Adipose tissue (tissue), 3 donors: ENCODE measurements around the gene CCDC182. TPM values are rescaled to one million over a fixed set of nuclear protein-coding genes. Genes with fewer than 3 reads are reported as not detected.

Source experiments
- H3K27ac ChIP-seq: one replicate; pipeline ENCODE4 v1.5.1; 2013; ENCODE audit warnings: low read depth, low read length
- WGBS, 3 donors: extraction: QIAGEN DNeasy Blood & Tissue Kit; methylation state at CpG; one replicate each; pipeline ENCODE4 v1.1.7; 2013; 5-methylcytosine and 5-hydroxymethylcytosine counted together
- polyA plus RNA-seq, 3 donors: library from polyadenylated mRNA; stranded (reverse); fragments of 200-250 nt; gene quantifications; one replicate each; pipeline ENCODE4 v1.2.3, GENCODE V29; 2013
- donor health status: healthy with polysubstance abuse.
- donor health status: Bipolar disorder and iron deficiency.
- donor health status: healthy.

Gene CCDC182
- polyA plus RNA-seq, 3 donors = not detected

- H3K27ac ChIP-seq = no peak overlapping the region
- 57 to 67% (median 65%) methylated on average over 8 of the region's 8 CpGs for WGBS, 3 donors
These were observed 16.8 kb upstream of the CCDC182 start for GRCh38 chr17:57761887-57762286.

GRCh38 chr17:57760046-57760445 lies 14.9 kb upstream of the CCDC182 start:
- H3K27ac ChIP-seq = no peak overlapping the region
- 77 to 89% (median 80%) methylated on average over 4 of the region's 4 CpGs for WGBS, 3 donors

DNA sequence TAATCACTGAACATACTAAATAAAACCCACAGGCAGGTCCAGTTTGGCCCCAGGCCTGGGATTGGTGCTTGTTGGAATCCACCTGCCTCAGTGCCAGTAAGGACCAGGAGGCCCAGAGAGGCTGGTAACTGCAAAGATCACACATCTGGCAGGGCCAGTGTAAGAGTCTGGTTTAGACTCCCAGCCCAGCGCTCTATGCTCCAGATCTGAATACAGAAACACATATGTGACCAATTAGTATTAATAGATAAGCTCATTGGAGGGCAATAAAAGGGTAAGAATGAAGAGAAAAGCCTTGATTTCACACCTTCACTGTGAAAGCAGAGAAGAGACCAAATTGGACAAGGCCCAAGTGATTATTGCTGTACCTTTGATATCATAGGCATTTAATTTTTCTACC lies 13.6 kb upstream of the CCDC182 start:
- H3K27ac ChIP-seq = no peak overlapping the region
- 83 to 96% (median 91%) methylated on average over 1 of the region's 1 CpG for WGBS, 3 donors

DNA sequence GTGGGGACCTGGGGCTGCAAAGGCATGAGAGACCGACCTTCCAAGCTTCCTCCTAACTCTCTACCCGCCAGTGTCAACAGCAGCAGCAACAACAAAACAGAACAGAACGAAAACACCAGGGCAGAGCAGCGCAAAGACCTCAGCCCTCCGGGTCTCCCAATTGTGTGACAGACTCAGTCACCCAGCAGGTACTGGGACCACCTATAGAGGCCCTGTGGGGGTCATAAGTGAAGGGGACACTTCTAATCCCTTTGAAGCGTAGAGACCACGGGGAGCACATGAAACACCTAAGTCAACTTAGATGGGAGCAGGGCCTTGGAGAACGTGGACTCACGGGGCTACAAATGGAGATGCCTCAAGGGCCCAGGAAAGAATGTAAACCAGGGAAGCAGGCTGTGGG lies 12.6 kb upstream of the CCDC182 start:
- no peak overlapping the region for H3K27ac ChIP-seq
- 80 to 95% (median 88%) methylated on average over 9 of the region's 9 CpGs for WGBS, 3 donors

DNA sequence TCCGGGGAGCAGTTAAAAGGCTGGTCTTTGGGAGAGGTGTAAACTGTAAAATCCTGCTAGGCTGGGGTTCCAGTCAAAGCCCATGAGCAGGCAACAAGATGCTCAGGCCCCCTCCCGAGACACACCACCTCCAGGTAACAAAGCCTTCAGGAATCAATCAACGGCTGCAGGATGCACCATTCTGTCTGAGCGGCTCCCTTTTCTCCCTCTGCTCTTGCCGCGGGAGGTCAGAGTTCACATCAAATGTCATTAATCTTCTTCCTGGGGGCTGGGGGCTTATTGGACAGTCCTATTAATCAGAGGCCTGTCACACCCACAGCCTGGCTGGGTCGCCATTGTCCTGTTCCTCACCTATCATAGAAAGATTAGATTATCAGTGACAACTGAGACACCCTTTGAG lies 11.9 kb upstream of the CCDC182 start:
- 63 to 73% (median 64%) methylated on average over 7 of the region's 7 CpGs for WGBS, 3 donors
- no peak overlapping the region for H3K27ac ChIP-seq

- 84 to 88% (median 85%) methylated on average over 6 of the region's 6 CpGs for WGBS, 3 donors
- H3K27ac ChIP-seq = no peak overlapping the region
These were observed 10.5 kb upstream of the CCDC182 start for GRCh38 chr17:57755480-57756070.

GRCh38 chr17:57752031-57752905 lies 7.2 kb upstream of the CCDC182 start:
- H3K27ac ChIP-seq = no peak overlapping the region
- 77 to 88% (median 78%) methylated on average over 8 of the region's 8 CpGs for WGBS, 3 donors

GRCh38 chr17:57751348-57751971 lies 6.4 kb upstream of the CCDC182 start:
- no peak overlapping the region for H3K27ac ChIP-seq
- 73 to 89% (median 75%) methylated on average over 8 of the region's 8 CpGs for WGBS, 3 donors

- no peak overlapping the region for H3K27ac ChIP-seq
- WGBS, 3 donors = 57 to 68% (median 67%) methylated on average over 8 of the region's 8 CpGs
These were observed 5.8 kb upstream of the CCDC182 start for GRCh38 chr17:57750895-57751294.

DNA sequence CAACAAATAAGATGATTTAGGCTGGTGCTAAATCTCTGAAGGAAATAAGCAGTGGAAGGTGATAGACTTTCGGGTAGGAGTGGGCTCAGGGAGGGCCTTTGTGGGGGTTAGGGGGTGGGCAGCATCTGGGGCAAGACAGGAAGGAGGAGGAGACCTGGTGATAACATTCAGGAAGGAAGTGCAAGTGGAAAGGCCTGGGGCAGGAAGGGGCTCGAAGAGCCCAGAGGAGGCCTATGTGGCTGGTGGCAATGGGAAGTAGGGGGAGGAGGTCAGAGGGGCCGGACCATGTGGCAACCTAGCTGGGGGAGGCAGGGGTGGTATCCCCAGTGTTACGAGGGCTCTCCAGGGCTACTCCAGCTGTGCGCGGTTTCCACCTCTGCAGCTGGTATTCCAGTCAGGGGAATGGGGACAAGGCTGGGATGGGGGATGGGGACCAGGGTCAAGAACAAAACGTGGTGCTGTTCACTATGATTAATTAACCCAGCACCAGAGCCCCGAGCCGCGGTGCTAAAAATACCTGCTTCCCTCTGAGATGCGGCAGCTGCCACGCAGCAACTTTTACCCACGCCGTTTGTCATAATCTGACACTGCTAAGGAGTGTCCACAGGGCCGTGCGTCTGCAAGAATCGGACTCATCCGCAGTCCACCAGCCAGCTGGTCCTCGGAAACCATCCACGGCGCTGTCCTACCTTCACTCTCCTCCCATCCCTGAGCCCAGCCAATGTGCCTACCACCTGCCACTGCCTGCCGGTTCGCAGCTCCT lies 5.2 kb upstream of the CCDC182 start:
- WGBS, 3 donors = 32 to 45% (median 41%) methylated on average over 23 of the region's 23 CpGs
- no peak overlapping the region for H3K27ac ChIP-seq

GRCh38 chr17:57749701-57750100 lies 4.6 kb upstream of the CCDC182 start:
- 82 to 87% (median 83%) methylated on average over 3 of the region's 3 CpGs for WGBS, 3 donors
- no peak overlapping the region for H3K27ac ChIP-seq

- 24 to 37% (median 26%) methylated on average over 6 of the region's 6 CpGs for WGBS, 3 donors
These were observed 2.3 kb upstream of the CCDC182 start for GRCh38 chr17:57747221-57748017.

DNA sequence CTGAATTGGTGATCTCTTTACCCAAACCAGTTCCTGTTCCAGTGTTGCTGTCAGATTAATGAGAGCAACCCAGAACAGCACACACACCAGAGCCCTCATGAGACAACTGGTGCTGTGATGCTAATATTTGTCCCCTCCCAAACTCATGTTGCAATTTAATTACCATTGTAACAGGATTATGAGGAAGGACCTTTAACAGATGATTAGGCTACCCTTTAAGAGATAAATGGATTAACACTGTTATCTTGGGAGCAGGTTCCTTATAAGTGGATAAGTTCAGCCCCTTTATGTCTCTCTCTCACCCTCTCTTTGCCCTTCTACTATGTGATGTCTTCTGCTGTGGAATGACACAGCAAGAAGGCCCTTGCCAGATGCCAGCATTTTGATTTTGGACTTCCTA lies 1.1 kb upstream of the CCDC182 start:
- H3K27ac ChIP-seq = no peak overlapping the region

More at GRCh38 chr17:57747221-57748017, 2.3 kb upstream of the CCDC182 start:
- H3K27ac ChIP-seq = no peak overlapping the region

DNA sequence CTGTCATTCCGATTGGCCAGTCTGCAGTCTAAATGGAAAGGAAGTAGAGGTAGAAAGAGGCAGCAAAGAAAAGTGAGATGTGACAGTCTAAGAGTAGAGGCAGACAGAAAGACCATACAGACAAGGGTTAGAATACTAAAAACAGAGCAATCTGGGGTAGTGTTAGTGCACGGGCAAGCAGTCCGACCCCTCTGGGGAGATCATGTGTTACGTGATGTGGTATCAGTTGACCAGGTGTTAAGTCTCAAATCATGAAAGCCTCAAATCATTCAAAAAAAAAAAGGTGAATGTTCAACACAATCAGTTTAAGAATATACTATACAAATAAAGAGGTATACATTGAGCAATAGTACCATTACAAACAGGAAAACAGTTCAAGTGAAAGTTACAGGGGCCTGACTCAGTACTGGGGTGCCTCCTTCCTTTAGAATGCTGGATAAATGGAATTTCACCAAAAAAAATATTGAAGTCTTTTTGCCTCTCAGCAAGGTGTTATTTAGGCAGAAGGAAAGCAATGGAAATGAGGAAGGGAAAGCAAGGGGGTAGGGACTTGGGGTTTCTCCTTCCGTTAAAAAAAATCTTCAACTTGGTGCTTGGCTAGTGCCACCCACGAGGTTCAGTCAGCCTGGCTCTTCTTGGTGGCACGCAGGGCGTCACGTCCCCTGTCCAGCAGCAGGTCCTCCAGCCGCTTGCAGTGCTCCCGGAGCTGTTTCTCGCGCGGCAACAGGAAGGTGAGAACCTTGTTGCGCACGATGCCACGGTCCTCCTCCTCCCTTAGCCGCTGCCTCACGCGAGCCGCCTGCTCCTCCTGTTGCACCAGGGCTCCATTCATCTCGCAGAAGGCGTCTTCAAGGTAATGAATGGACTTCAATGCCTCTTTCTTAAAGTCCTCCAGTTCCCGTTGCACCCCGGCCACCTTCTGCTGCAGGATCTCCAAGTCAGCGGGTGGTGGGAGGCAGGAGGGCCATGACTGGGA lies 616 bp downstream of the CCDC182 start:
- WGBS, 3 donors = 83 to 89% (median 87%) methylated on average over 26 of the region's 26 CpGs
- no peak overlapping the region for H3K27ac ChIP-seq

DNA sequence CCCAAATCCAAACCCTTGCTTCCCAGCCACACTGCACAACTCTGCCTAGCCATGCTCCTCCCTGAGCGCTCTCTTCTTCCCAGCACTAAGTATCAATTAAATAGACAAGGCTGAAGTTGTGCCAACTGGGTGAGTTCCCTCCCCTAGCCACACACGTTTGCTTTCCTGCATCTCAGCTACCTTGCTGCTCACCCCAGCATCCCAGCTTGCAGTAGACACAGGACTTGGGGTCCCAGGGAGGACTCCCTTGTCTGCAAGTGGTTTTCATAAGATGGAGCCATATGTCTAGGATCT lies 4.9 kb downstream of the CCDC182 start:
- H3K27ac ChIP-seq = no peak overlapping the region
- 49 to 65% (median 55%) methylated on average over 2 of the region's 2 CpGs for WGBS, 3 donors

DNA sequence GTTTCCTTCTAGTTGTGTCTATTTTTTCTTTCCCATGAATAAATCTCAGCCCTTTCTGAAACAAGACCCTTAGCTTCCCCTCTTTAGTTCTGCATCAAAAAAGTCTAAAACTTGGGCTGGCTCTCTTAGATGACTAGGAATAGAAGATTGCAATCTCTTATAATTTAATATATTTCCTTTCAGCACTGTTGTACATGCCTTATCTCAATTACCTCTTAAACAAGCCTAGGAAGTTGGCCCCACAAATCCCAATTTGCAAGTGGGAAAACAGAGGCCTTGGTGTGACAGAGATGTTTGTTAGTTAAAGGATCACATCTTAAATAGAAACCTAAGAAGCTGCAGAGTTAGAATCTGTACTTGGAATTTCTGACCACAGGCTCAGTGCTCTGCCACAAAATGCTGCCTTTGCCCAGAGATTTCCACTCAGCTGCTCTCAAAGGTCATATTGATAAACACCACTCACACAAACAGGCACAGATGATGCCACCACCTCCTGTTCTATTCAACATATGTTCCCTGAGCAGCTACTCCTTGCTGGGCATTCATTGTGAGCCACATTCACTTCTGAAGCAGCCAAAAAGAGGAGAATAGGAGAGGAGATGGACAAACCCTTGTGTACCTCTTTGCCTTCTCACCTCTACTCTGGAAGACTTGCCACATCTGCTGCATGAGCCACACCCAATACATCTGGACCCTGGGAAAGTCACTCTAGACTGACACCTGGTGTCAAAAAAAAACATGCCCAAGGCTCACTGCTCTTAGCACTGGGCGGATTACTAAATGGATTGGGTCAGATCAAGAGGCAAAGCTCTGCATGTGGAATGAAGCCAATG lies 5.5 kb downstream of the CCDC182 start:
- 26 to 81% (median 28%) methylated on average over 1 of the region's 1 CpG for WGBS, 3 donors
- no peak overlapping the region for H3K27ac ChIP-seq
